Stromal cell of bone marrow (primary cell): ENCODE data around the gene CENPL.
"Not testable (repeated sequence)": the region's sequence is repeated elsewhere in the genome, so short reads cannot be mapped to it uniquely, and the experiment has no call there.

Source experiments
- DNase-seq: peaks from one replicate; pipeline ENCODE4 v3.0.0-alpha.2; 2012; ENCODE audit warnings: low read depth

CENPL gene, protein sequence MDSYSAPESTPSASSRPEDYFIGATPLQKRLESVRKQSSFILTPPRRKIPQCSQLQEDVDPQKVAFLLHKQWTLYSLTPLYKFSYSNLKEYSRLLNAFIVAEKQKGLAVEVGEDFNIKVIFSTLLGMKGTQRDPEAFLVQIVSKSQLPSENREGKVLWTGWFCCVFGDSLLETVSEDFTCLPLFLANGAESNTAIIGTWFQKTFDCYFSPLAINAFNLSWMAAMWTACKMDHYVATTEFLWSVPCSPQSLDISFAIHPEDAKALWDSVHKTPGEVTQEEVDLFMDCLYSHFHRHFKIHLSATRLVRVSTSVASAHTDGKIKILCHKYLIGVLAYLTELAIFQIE

DNA sequence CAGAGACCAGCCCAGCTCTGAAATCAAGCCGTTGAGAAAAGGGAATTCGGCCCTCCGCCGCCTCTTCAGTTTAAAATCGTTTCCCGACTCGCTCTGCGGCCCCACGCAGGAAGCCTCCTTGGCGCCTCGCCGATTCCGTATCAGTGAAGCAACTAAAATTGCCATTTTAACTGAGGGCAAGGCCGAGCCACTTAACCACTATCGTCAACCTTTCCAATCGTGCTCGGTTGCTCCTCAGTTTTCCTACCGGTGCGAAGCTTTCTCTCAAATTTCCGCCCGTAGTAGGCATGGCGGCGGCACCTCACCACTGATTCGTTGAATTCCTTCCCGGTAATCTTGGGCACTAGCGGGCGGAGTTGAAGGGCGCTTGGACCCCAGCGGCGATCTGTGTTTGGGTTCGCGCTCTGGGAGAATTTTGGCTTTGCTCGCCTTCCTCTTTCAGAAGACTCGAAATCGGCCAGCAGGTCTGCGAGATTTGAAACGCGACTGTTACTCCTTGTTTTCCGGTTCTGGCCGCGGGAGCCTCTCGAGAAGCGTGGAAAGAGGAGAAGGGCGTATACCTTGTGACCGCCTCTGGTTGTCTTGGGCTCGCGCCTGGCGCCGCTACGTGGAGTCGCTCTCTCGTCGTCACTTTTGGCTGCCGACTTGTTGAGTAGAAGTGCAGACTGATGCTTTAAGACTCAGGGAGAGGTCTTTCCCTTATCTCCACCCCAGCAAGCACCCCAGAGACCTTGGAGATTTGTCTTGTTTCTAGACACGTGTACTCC, at the start of gene CENPL, which contains the start of gene DARS2:
Gene CENPL (minus strand): TSS at position 569 of the 767 bp plus-strand sequence. CDS start 13,584 bp downstream, outside the sequence.
Gene DARS2 (plus strand): TSS at position 359 of the 767 bp plus-strand sequence. CDS start 557 bp downstream, outside the sequence.
- peak; percentile 98 for DNase-seq

DNA sequence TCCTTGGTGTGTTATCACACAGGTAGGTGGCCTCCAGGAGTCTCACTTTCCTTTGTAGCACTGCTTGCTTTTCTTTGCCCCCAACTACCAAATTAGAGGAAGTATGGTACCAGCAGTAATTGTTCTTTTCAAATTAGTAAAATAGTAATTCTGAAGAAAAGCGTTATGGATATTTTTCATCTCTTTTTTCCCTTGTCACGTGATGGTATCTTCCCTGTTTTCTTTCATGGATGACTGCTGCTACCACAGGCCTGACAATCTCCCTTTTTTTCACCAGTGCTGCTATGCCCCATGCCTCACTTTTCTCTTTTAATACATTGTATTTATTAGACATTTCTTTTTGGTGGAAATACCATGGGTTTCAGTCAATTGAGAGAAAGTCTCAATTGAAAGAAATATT, 46.8 kb upstream of the CENPL start:
- no peak for DNase-seq

DNA sequence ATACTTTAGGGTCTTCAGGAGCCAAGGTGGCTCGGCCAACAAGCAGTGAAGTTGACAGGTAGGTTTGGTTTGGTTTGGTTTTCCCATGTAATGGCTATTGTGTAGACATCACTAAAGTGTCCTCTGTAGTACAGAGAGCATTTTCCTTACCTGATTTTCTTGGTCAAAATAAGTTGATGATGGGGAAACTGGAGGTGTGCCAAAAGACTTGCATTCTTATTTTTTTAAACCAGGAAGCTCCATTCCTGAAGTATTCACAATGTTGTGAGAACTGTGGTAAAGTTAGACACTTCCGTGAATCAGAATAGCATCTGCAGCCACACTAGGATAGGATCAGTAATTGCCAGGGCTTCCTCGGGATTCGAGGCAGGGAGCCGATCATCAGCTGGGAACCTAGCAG, 46.4 kb upstream of the CENPL start:
- DNase-seq: no peak

- DNase-seq: no peak
Observed at GRCh38 chr1:173870252-173871075, 45.8 kb upstream of the CENPL start.

GRCh38 chr1:173869021-173869359, 44.3 kb upstream of the CENPL start:
- DNase-seq: no peak

DNA sequence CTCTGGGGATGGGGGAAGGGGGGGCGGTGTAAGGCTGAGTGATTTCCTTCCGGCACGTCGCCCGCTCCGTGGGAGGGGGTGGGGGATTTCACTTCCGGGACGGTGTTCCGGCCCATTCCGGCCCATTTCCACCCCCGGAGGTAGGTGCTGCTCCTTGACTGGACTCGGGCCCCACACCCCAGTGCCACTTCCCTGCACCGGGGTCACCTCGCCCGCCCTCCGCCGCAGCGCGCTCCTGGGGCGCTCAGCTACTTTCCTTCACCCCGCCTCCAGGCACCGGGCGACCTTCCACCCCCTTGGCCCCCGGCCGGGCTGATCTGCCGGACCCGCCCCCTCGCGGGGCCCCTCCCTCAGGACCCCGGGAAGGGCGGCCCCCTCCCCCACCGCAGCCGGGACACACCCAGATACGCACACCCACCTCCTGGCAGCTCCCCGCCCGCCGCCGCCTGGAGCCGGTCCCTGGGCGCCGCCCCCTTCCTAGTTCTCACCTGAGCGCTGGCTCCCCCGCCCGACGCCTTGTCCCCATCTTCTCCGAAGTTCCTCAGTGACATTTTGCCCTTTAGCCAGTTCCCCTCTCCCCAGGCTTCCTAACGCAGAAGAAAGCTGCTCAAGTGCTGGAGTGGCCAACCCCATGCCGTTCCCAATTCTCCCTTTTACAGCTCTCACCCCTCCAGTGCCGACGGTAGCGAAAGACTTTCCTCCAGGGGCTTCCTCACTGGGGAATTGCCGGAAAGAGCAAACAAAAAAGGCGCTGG, 43.8 kb upstream of the CENPL start, which contains the start of gene ZBTB37:
Gene ZBTB37 (plus strand): TSS at position 115 of the 755 bp plus-strand sequence. CDS start 1,846 bp downstream, outside the sequence.
- DNase-seq: no peak

- DNase-seq: peak; percentile 99
Observed at GRCh38 chr1:173867753-173868265, 43.1 kb upstream of the CENPL start, which contains the start of gene GAS5. TSS of gene GAS5 (minus strand) at chr1:173867989.

DNA sequence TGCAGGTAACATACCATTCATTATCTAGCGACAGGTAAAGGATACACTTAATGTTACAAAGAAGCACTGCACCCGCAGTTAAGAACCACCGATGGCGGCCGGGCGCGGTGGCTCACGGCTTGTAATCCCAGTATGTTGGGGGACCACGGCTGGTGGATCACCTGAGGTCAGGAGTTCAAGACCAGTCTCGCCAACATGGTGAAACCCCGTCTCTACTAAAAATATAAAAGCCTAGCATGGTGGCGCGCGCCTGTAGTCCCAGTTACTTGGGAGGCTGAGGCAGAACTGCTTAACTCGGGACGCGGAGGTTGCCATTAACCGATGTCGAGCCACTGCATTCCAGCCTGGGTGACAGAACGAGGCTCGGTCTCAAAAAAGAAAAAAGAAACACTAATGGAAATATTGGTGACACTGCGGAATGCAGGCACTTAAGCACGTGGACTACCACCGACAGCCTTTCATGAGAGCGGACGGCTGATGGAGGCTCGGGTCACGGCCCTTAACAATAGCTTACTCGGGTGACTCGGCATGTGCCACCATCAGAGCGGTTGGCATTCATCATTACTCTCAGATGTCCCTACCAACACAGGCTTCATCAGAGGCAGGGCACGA, 42.6 kb upstream of the CENPL start:
- DNase-seq: no peak

- DNase-seq: no peak
Observed at GRCh38 chr1:173866413-173867115, 41.9 kb upstream of the CENPL start.

DNA sequence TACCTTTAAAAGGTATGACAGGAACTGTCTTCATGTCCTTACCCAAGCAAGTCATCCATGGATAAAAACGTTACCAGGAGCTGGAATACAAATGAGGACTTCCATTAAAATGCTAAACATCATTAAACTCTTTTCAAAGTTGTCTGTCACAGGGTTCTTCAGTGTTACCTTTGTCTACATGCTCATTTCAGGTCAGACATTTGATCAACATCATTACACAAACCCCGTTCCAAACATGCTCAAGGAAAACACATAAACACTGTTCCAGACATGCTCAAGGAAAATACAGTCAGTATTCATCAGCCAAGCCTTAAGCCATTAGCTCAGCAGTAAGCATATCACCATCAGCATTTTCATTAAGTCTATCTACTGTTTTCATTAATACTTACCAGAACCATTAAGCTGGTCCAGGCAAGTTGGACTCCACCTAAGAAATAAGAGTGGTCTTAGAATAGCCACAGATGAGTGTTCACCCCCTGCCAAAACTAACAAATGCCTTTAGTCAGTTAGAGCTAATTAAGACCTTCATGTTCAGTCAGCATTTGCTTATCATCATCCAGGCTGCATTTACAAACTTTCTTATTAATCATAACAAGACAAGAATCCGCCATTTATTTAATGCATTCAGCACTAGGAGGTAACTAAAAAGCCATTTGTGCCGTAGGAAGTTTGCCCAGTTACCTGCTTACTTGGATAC, 40.9 kb upstream of the CENPL start:
- no peak for DNase-seq

DNA sequence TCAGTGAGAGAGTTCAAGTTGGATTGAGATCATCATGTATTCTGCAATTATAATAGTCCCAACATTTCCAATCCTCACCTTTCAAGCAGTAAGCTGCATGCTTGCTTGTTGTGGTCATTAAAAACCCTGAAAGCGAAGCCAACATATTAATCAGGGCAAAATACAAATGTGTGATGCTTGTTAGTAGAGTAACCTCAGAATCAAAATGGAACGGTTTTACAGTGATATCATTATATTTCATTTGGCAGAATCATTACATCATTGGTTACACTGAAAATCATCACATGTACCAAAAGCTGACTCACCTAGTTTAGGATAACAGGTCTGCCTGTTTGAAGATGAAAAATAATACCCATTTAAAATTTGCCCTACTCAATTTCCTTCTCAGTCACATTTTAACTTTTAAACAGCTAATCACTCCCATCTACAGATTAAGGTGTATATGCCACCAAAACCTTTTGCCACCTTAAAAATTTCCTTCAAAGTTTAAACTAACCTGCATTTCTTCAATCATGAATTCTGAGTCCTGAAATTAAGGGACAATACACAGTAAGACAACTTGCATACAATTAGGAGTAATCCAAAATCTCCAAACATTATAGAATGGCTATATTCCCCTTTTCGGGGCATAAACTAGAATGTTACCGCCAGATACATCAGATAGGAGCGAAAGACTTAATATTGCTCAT, 39.6 kb upstream of the CENPL start:
- no peak for DNase-seq

DNA sequence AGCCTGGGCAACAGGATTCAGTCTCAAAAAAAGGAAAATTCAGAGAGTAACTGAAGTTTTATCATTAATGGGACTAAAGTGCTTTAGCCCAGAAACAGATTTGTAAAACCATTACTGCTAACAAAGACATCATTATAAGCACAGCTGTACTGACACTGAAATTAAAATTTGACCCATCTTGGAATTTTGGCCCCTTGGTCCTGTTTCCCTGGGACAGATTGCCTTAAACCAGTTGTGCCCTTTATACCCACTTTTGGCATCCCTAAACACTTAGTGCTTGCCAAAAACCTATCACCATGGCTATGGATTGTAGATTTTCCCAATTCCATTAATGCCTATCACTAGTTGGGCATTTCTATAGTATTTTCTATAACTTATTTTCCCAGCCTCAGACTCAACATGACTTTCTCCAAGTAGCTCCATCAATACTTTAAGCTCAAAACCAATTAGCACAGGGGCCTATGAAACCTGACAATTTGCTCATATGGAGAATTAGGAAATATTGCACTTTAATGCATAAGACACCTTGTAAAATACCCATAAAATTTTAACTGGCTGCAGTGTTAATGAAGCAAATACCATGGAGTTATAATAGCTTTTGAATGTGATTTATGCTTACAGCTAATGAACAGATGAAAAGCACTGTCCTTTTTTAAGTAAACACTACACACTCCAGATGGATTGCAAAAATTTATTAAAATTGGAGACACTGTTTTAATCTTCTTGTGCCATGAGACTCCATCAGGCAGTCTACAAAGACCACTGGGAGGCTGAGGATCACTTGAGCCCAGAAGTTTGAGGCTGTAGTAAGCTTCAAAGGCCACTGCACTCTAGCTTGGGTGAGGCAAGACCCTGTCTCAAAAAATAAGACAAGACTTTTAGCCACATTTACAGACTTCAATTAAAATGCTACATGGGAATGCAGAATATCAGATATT, 38.8 kb upstream of the CENPL start:
- no peak for DNase-seq

DNA sequence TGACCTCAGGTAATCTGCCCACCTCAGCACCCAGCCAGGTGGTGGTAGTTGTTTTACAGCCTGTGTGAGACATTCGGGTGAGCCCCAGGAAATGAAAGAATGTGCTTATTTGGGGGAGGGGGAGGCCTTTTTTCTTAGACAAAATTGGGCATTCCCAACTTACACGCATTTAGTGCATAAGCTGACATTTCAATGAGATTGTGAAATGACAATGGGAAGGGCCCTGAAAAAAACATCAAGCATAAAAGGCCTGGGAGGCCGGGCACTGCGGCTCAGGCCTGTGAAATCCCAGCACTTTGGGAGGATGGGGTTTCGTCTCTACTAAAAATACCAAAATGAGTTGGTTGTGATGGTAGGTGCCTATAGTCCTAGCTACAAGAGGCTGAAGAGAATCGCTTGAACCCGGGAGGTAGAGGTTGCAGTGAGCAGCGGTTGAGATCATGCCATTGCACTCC, 38.1 kb upstream of the CENPL start:
- no peak for DNase-seq

GRCh38 chr1:173862146-173862768, 37.6 kb upstream of the CENPL start:
- not testable (repeated sequence) for DNase-seq

- DNase-seq: no peak
Observed at GRCh38 chr1:173861731-173862145, 37.1 kb upstream of the CENPL start.

DNA sequence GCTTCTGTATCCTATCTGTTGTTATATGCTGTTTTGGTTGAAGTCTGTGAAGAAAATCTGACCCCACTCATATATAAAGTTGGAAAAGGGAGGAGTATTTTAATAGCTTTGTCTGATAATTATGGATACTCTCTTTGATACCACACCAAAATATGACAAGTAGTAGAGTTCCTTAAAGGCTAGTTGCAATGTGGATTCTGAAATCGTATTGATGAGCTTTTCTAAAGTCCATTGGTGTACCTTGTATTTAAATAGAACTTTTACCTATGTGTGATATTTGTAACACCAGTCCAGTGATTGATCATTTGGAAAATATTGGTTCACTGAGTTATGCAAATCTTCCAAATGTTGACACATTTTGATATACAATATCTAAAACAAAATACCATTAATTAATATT, 35.4 kb upstream of the CENPL start:
- no peak for DNase-seq

GRCh38 chr1:173859547-173859946, 34.9 kb upstream of the CENPL start:
- DNase-seq: not testable (repeated sequence)
